ENCODE results near the gene COL2A1. TPM values are rescaled to one million over a fixed set of nuclear protein-coding genes. Genes with fewer than 3 reads are reported as not detected.

Gene COL2A1
- polyA plus RNA-seq, 4 donors = 36.5 to 51.7 (median 42.8) TPM

GRCh38 chr12:48015954-48016353, 11.7 kb upstream of the COL2A1 start:
- DNase-seq (ENCODE audit: low read depth in 4 of 4, low spot score in 3 of 4) = no peak

- no peak for DNase-seq (ENCODE audit: low read depth in 4 of 4, low spot score in 3 of 4)
Measured at GRCh38 chr12:48015129-48015528, 10.9 kb upstream of the COL2A1 start.

- DNase-seq (ENCODE audit: low read depth in 4 of 4, low spot score in 3 of 4) = no peak
Measured at GRCh38 chr12:48013287-48013686, 9.0 kb upstream of the COL2A1 start.

- DNase-seq (ENCODE audit: low read depth in 4 of 4, low spot score in 3 of 4) = no peak
Measured at GRCh38 chr12:48012070-48012469, 7.8 kb upstream of the COL2A1 start.

GRCh38 chr12:48010366-48010970, 6.2 kb upstream of the COL2A1 start:
- DNase-seq (ENCODE audit: low read depth in 4 of 4, low spot score in 3 of 4) = no peak

GRCh38 chr12:48009471-48009870, 5.2 kb upstream of the COL2A1 start:
- DNase-seq (ENCODE audit: low read depth in 4 of 4, low spot score in 3 of 4) = no peak

GRCh38 chr12:48008950-48009349, 4.7 kb upstream of the COL2A1 start:
- no peak for DNase-seq (ENCODE audit: low read depth in 4 of 4, low spot score in 3 of 4)

- no peak for DNase-seq (ENCODE audit: low read depth in 4 of 4, low spot score in 3 of 4)
Measured at GRCh38 chr12:48008349-48008748, 4.1 kb upstream of the COL2A1 start.

- DNase-seq (ENCODE audit: low read depth in 4 of 4, low spot score in 3 of 4) = no peak
Measured at GRCh38 chr12:48007206-48007605, 2.9 kb upstream of the COL2A1 start.

GRCh38 chr12:48005750-48006021, 1.4 kb upstream of the COL2A1 start:
- no peak for DNase-seq (ENCODE audit: low read depth in 4 of 4, low spot score in 3 of 4)

- DNase-seq (ENCODE audit: low read depth in 4 of 4, low spot score in 3 of 4) = no peak
Measured at GRCh38 chr12:48005001-48005749, 899 bp upstream of the COL2A1 start.

GRCh38 chr12:48003226-48004052, 837 bp downstream of the COL2A1 start:
- DNase-seq (ENCODE audit: low read depth in 4 of 4, low spot score in 3 of 4) = no peak

GRCh38 chr12:48002773-48003218, 1.5 kb downstream of the COL2A1 start:
- no peak for DNase-seq (ENCODE audit: low read depth in 4 of 4, low spot score in 3 of 4)

GRCh38 chr12:48002414-48002730, 1.9 kb downstream of the COL2A1 start:
- no peak for DNase-seq (ENCODE audit: low read depth in 4 of 4, low spot score in 3 of 4)

GRCh38 chr12:48001505-48002413, 2.5 kb downstream of the COL2A1 start:
- DNase-seq (ENCODE audit: low read depth in 4 of 4, low spot score in 3 of 4) = no peak

- no peak for DNase-seq (ENCODE audit: low read depth in 4 of 4, low spot score in 3 of 4)
Measured at GRCh38 chr12:48000878-48001504, 3.3 kb downstream of the COL2A1 start.

GRCh38 chr12:47999816-48000215, 4.5 kb downstream of the COL2A1 start:
- DNase-seq (ENCODE audit: low read depth in 4 of 4, low spot score in 3 of 4) = no peak

GRCh38 chr12:47997321-47997720, 7.0 kb downstream of the COL2A1 start:
- no peak for DNase-seq (ENCODE audit: low read depth in 4 of 4, low spot score in 3 of 4)

GRCh38 chr12:47995981-47996401, 8.3 kb downstream of the COL2A1 start:
- no peak for DNase-seq (ENCODE audit: low read depth in 4 of 4, low spot score in 3 of 4)

GRCh38 chr12:47993491-47993890, 10.8 kb downstream of the COL2A1 start:
- DNase-seq (ENCODE audit: low read depth in 4 of 4, low spot score in 3 of 4) = no peak
